Gastroesophageal sphincter (tissue), 4 donors: ENCODE data around the gene CBX7. TPM values are rescaled to one million over a fixed set of nuclear protein-coding genes. Genes with fewer than 3 reads are reported as not detected.

Experiments
- ATAC-seq: fragments of 150-250 bp; one replicate; pipeline ENCODE4 v1.9.1; 2016; ENCODE audit warnings: mild to moderate bottlenecking, moderate library complexity
- H3K27ac ChIP-seq, 4 donors: fragments of 200-600 bp; sonication (generic) in 3 of 4; 1 replicate in 3 of 4; 2 replicates in 1 of 4; pipeline ENCODE4 v1.5.1; 2016 to 2019
- H3K27me3 ChIP-seq: fragments of 200-600 bp; sonication (generic); one replicate; pipeline ENCODE4 v1.5.1; 2019
- H3K36me3 ChIP-seq, 2 donors: fragments of 200-600 bp; sonication (generic); one replicate each; pipeline ENCODE4 v1.5.1; 2019; ENCODE audit warnings: control low read depth in 1 of 2
- H3K4me1 ChIP-seq, 3 donors: fragments of 200-600 bp; sonication (generic); 1 replicate in 2 of 3; 2 replicates in 1 of 3; pipeline ENCODE4 v1.5.1; 2016 to 2019; ENCODE audit warnings: control low read depth in 2 of 3
- H3K4me3 ChIP-seq, 2 donors: fragments of 200-600 bp; sonication (generic); one replicate each; pipeline ENCODE4 v1.5.1; 2019; ENCODE audit warnings: mild to moderate bottlenecking in 1 of 2, moderate library complexity in 1 of 2
- H3K9me3 ChIP-seq, 3 donors: fragments of 200-600 bp; sonication (generic); one replicate each; pipeline ENCODE4 v1.5.1; 2017 to 2019; ENCODE audit warnings: control low read depth in 2 of 3
- EP300 ChIP-seq: sonication (generic); formaldehyde crosslinking; IDR thresholded peaks from one replicate; pipeline ENCODE4 v1.6.1; 2017; ENCODE audit warnings: antibody characterized with exemption, mild to moderate bottlenecking
- POLR2A ChIP-seq, 2 donors: fragments of 450-650 bp; IDR thresholded peaks; one replicate each; pipeline ENCODE4 v1.6.1; 2017; ENCODE audit warnings: antibody characterized with exemption in 2 of 2, mild to moderate bottlenecking in 2 of 2, moderate library complexity in 1 of 2
- POLR2AphosphoS5 ChIP-seq: sonication (generic); formaldehyde crosslinking; IDR thresholded peaks from one replicate; pipeline ENCODE4 v1.6.1; 2017; ENCODE audit warnings: antibody characterized with exemption
- WGBS, 2 donors: methylation state at CpG; one replicate each; pipeline ENCODE4 v1.1.5; 2018; ENCODE audit warnings: low coverage in 1 of 2; 5-methylcytosine and 5-hydroxymethylcytosine counted together
- total RNA-seq, 4 donors: library from RNA; depleted of rRNA; stranded (reverse); fragments of >200 nt; gene quantifications; one replicate each; pipeline ENCODE4 v1.1.0, GENCODE V29; 2016
- TF ChIP-seq, protein P1 (sequence below), 4 experiments: fragments of 200-600 bp in 2 of 4; fragments of 450-650 bp in 2 of 4; sonication (generic) in 1 of 4; IDR thresholded peaks; one replicate each; pipeline ENCODE4 v1.5.1; 2017 to 2019; ENCODE audit warnings: antibody characterized with exemption in 4 of 4, mild to moderate bottlenecking in 2 of 4, moderate library complexity in 2 of 4

CBX7 gene
- total RNA-seq, 4 donors from 2014 or later, result 102 to 223 (median 171) TPM

DNA sequence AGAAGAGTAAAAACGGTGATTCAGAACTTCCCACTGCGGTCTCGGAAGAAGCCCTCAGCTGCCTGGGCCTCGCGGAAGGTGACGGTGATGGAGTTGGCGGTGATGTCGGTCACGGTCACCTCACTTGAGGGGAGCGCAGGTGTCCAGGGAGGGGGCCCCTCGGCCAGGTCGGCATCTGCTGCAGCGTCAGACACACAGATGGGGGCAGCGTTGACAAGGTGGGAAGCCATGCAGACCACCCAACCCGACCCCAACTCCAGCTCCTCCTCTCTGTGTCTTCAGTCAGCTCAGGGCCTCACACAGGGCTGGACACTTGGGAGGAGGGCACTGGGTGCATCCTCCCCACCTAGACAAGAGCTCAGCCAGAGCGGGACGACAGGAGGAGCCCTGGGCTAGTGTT, 18.6 kb downstream of the CBX7 start:
- H3K36me3 ChIP-seq, result peaks cover 0 to 94% of the 10 kb centered on the region in 2 donors

DNA sequence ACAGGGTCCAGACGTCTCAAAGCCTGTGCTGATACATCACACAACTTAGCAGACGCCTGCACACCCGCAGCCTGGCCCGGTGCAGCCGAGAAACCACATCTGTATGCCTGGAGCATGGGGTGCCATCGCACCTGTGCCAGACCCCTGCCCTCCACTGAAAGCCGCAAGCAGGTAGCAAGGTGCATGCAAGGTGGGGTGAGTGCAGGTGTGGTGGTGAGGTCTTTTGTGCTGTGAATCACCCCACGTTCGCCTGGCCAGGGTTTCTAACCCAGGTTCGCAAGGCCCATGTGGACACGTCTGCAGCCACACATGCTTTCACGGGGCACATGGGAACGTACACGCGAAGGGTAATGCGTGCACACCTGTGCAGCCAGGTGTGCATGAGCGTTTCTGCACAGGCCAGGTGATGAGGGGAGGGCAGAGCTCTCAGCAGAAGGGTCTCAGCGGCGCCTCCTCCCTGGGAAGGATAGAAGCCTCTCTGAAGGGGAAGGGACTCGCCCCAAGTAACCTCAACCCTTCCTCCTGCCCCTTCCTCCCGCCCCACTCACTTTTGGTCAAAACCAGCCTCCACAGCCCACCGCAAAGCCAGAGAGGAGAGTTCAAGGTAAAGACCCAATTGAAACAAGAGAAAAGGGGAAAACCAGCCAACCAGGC, 19.5 kb downstream of the CBX7 start:
- no peak for TF ChIP-seq EP300
- TF ChIP-seq, protein P1, sequence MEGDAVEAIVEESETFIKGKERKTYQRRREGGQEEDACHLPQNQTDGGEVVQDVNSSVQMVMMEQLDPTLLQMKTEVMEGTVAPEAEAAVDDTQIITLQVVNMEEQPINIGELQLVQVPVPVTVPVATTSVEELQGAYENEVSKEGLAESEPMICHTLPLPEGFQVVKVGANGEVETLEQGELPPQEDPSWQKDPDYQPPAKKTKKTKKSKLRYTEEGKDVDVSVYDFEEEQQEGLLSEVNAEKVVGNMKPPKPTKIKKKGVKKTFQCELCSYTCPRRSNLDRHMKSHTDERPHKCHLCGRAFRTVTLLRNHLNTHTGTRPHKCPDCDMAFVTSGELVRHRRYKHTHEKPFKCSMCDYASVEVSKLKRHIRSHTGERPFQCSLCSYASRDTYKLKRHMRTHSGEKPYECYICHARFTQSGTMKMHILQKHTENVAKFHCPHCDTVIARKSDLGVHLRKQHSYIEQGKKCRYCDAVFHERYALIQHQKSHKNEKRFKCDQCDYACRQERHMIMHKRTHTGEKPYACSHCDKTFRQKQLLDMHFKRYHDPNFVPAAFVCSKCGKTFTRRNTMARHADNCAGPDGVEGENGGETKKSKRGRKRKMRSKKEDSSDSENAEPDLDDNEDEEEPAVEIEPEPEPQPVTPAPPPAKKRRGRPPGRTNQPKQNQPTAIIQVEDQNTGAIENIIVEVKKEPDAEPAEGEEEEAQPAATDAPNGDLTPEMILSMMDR (IDR thresholded peaks at IDR 0.05), result no peak
- TF ChIP-seq POLR2A (IDR thresholded peaks at IDR 0.05), result no peak
- no peak for TF ChIP-seq POLR2AphosphoS5
- H3K36me3 ChIP-seq, result peaks cover 0 to 89% of the 10 kb centered on the region in 2 donors
- no peak overlapping the region for H3K4me3 ChIP-seq
- peaks cover 0 to 46% (median 14%) of the 10 kb centered on the region in 3 donors for H3K4me1 ChIP-seq
- H3K27me3 ChIP-seq, result no peaks in the 10 kb centered on the region
- WGBS, 2 donors, result 97 to 100% methylated on average over 2 to 7 of the region's 22 CpGs
- H3K27ac ChIP-seq, result no peak overlapping the region
- ATAC-seq, result no peak
- no peaks in the 10 kb centered on the region for H3K9me3 ChIP-seq

More for the DNA sequence above, 18.6 kb downstream of the CBX7 start:
- Histone ChIP-seq H3K27ac (no peak overlapping the region), H3K9me3 (no peaks in the 10 kb centered on the region), H3K4me3 (no peak overlapping the region), H3K27me3 (no peaks in the 10 kb centered on the region), H3K4me1 (peaks cover 0 to 46% (median 14%) of the 10 kb centered on the region in 3 donors)
- ATAC-seq, result no peak
- TF ChIP-seq EP300 (no peak), POLR2AphosphoS5 (no peak), POLR2A (IDR thresholded peaks at IDR 0.05) (no peak)
- TF ChIP-seq, protein P1 (IDR thresholded peaks at IDR 0.05), result no peak
- 71 to 88% methylated on average over 2 to 10 of the region's 17 CpGs for WGBS, 2 donors

DNA sequence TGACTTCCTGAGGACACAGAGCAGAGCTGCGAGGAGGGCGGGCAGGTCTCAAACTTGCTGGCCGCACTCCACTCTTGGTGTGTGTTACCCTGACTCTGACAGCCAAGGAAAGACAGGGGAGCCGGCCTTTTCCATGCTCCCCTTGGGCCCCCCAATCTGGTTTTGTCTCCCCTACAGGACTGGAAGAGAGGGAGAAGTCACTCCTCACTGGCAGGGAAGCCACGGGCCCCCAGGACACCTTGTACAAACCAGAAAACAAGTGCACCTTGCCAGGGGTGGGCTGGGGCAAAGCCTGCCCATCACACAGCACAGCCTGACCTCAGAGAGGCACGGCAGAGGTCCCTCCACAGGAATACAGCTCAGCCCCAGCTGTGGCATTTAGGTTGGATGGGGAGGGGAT, 20.2 kb downstream of the CBX7 start:
- no peak for TF ChIP-seq POLR2A (IDR thresholded peaks at IDR 0.05)
- no peak for TF ChIP-seq POLR2AphosphoS5
- no peak for TF ChIP-seq EP300
- TF ChIP-seq, protein P1 (IDR thresholded peaks at IDR 0.05), result no peak
- Histone ChIP-seq H3K4me1 (peaks cover 0 to 46% (median 14%) of the 10 kb centered on the region in 3 donors), H3K4me3 (no peak overlapping the region), H3K27me3 (no peaks in the 10 kb centered on the region), H3K27ac (no peak overlapping the region), H3K9me3 (no peaks in the 10 kb centered on the region), H3K36me3 (peaks cover 0 to 82% of the 10 kb centered on the region in 2 donors)
- WGBS, 2 donors, result no CpG with 5 or more reads among the region's 6 CpGs
- ATAC-seq, result no peak

DNA sequence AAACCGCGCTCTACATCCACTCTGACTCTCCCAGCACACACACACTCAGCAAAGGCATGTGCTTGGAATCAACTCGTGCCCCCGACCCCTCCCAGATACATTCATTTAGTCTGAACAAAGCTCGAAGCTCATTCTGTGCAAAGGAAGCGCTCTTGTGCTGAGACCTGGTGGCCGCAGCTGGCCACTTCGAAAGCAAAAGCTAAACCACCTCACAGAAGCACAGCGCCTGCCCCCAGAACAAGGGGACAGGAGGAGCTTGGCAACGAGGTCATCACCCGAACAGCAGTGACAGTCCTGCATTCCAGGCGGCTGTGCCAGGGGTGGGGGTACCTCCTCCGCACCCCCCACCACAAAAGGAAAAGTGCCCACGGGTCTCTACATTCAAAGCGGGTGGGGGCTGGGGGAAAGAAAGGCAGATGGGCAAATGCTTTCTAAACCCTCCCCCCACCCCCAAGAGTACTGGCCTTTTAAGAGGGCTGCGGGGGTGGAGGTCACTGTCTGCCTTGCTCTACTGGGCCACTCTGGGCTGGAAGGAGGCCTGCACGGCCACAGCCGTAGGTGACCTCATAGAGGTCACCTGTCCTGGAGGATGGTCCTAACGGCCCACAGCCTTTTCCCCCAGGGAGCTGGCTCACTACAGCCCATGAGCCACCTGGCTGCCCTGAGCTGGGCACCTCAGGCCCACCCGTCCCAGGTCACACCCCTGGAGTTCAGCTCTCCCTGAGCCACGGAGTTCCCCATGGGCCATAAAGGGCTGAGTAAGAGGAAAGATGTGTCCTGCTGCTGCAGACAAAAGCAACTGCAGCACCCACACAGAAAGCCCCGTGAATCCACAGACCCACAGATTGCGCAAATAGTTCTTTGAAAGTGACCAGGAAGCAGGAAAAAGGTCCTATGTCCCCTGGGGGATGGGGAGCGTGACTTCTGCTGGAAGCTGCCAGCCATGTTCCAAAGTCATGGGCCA, 21.3 kb downstream of the CBX7 start:
- no peak for ATAC-seq
- TF ChIP-seq, protein P1 (IDR thresholded peaks at IDR 0.05), result no peak
- no peak for TF ChIP-seq POLR2A (IDR thresholded peaks at IDR 0.05)
- TF ChIP-seq POLR2AphosphoS5, result no peak
- TF ChIP-seq EP300, result no peak
- Histone ChIP-seq H3K9me3 (no peaks in the 10 kb centered on the region), H3K4me3 (no peak overlapping the region), H3K36me3 (peaks cover 0 to 71% of the 10 kb centered on the region in 2 donors), H3K27me3 (no peaks in the 10 kb centered on the region), H3K27ac (peak overlapping the region in 2 of 4 donors; percentile 11 to 50), H3K4me1 (peaks cover 0 to 43% (median 14%) of the 10 kb centered on the region in 3 donors)
- WGBS, 2 donors, result 43 to 80% methylated on average over 2 to 4 of the region's 24 CpGs
